NCI-H146 (cell line): ENCODE data around the gene BCR.

ENCODE experiments used
- DNase-seq: peaks from one replicate; lab custom pipeline; 2025; lab: John Stamatoyannopoulos, UW

BCR gene

GRCh38 chr22:23151827-23152226 lies 28.5 kb upstream of the BCR start:
- no peak for DNase-seq

GRCh38 chr22:23152238-23153114 lies 27.8 kb upstream of the BCR start:
- DNase-seq: no peak

- DNase-seq: no peak
Measured at GRCh38 chr22:23153994-23154393, 26.3 kb upstream of the BCR start.

DNA sequence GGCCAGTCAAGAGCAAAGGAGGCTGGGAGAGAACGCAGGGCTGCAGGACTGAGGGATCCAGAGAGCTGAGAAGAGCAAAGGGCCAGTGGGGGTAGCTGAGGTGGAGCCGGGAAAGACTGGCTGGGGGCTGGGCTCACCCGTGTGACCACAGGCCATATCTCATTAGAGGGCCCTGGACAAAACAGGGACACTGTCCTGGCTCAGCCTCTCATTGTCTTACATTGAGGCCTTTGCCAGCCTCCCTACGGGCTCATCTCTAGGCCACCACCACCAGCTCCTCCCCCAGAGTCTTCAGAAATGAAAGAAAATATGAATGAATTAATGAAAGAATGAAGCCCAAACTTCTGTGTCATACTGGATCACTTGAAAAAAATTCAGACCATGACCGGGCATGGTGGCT lies 25.8 kb upstream of the BCR start:
- no peak for DNase-seq

DNA sequence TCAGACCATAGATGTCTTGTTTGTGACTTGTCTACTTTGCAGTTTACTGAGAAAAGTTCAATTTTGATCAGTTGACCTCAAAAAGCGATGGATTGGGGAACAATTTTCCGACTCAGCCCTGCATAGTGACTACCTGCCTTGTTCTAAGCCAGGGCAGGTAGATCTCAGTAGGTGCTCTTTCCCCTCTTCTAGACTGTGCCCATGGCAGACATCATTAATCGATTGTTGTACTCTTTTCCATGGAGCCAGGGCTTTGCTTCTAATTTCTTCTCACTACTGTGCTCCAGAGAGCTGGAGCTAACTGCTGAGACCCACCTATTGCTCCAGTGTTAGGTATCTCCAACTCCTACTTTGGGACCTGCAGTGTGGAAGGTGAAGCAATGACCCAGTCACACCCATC lies 25.2 kb upstream of the BCR start:
- DNase-seq: no peak

DNA sequence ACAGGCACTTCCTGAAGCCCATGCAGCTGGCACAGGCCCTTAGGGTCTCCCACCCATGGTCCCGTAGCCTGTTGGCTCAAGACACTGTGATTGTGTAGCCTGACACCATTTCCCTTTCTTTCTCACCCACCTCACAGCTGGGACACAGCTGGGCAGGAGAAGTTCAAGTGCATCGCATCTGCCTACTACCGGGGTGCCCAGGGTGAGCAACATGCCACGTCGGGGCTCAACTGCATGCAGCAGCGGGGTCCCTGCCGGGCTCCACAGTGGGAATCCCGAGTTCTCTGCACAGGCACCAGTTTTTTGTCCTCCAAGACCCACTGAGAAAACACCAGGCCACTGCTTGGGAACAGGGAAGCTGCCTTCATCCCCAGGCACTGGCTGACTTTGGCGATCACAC lies 24.5 kb upstream of the BCR start:
- DNase-seq: no peak

- no peak for DNase-seq
Measured at GRCh38 chr22:23156286-23156685, 24.0 kb upstream of the BCR start.

- DNase-seq: no peak
Measured at GRCh38 chr22:23157560-23158515, 22.5 kb upstream of the BCR start.

DNA sequence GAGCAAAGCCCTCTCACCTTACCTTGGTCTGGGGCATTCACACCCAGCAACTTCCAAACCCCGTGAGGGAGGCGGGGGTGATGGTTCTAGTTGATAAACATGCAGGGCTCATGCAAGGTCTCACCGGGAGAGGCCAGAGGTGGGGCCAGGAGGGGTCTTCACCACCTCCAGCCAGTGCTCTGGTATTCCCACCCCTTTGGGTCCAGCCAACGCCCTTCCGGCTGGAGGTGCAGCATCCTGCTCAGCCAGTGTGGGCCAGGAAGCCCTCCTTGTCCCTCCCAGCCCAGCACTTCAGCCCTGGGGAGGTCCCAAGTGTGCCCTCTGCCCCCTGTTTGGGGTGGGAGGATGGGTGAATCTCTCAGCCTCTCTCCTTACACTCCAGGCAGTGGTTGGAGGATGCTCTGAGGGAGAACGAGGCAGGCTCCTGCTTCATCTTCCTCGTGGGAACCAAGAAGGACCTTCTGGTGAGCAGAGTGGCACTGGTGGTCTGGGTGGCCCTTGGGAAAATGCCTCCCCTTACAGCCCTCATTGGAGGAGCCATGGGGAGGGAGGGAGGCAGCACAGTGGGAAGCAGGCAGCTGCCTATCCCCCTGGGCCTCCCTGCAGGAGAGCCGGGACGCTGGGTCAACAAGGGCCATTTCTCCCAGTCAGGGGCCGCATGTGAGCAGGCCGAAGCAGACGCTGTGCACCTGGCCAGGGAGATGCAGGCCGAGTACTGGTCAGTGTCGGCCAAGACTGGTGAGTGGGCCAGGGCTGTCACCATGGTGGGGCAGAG lies 21.6 kb upstream of the BCR start:
- DNase-seq: peak; percentile 87

DNA sequence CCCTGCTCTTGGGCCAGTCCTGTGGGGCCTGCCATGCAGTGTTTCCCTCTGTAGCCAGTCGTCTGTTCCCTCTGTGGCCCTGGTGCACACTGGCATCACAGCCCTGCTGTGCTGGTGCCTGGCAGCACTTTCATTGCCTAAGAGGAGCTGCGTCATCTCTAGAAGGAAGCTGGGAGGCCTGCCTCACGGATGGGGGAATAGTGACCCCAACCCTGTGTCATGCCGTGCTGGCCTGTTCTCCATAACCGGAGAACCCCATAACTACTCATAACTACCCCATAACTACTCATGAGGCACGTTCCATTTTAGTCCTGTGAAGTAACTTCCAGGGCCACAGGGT lies 21.0 kb upstream of the BCR start:
- DNase-seq: no peak

- DNase-seq: no peak
Measured at GRCh38 chr22:23161029-23161428, 19.3 kb upstream of the BCR start.

DNA sequence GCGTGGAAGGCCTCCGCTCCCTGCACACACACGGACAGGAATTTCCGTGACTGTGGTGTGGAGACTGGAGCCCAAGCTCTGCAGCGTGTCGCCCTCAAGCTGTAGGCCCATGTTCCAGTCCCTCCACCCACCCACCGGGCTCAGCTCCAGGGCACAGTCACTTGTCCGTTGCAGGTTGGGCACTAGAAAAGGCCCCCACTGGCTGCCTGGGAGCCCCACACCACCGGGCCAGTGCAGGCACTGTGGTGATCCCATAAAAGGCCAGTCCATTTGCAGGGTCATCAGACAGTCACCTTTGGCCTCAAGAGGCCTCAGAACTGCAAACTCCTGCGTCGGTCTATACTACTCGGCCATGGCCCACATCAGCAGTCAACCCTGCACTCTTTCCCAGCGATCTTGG lies 18.7 kb upstream of the BCR start:
- no peak for DNase-seq

- no peak for DNase-seq
Measured at GRCh38 chr22:23163665-23164064, 16.6 kb upstream of the BCR start.

DNA sequence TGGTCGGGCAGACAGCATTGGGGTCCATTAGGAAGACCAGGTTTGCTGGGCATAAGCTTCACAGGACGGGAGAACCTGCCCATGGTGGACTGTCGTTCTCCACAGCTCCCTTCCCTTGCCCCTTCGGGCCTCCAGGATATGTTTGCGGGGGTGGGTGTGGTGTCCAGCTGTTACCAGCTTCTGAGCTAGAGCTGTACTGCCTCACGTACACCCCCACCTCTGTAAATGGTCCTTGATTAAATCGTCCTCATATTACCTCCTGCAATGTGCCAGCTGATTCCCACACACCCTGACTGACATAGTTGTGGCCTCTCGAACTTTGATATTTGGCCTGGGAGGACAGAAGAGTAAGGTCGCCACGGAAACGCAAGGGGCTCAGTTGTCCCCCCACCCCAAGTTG lies 16.2 kb upstream of the BCR start:
- DNase-seq: no peak

- DNase-seq: no peak
Measured at GRCh38 chr22:23166042-23166831, 14.1 kb upstream of the BCR start.

DNA sequence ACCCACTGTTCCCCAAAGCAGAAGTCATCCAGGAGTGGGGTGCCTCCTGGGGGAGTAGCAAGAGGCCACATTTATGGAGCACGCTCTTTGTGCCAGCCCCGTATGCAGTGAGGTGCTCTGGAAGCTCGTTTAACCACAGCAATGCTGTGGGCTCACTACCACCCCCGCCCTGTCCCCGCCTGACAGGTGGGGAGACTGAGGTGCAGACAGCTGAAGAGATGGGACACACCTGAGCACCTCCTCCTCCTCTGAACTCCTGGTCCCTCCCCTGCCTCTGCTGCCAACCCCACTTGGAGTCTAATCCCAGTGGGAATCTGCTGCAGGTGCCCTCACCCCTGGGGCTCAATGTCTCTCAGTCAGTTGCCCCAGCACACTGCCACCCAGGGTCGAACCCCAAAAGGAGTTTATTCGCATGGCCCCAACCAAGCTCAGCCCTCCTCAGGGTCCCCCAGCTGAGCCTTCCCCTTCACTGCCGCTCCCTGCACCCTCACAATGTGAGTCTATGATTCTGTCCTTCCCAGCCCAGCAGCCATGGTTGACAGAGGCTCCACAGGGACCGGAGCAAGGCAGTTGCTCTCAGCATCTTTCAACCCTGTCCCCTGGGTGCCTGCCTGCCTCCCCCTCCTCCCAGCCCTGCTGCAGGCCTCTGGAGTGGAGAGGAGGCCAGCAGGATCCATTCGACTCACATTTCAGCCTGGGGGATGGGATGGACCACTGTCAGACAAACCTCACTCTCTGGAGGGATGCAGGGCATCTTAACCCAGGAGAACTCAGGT lies 13.3 kb upstream of the BCR start:
- no peak for DNase-seq

DNA sequence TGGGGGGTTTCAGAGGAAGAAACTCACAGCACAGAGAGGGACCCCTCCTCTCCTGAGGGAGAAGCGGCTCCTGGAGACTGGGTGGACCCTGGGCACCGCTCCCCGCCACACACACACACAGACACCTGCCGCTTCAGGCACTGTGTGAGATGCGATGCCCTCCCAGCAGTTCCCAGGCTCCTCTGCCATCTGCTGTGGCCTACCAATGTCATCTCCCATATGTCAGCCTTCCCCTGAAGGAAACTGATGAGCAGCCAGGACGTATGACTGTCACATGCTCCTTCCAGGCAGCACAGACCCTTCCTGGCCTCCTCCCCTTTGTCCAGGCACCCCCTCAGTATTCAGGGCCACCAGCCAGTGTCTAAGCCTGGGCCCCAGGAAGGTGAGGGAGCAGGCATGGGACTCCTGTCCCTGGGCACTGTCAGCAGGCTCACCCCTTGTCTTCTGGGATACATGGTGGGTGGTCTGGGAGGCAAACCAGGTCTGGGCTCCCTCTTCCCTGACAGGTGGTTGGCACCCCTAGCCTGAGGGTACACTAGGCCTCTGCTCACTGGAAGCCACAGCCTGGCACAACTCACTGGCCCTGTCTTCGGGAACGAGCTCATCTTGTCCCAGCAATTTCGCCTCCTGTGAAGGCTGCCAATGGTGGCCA lies 11.8 kb upstream of the BCR start:
- DNase-seq: no peak

- no peak for DNase-seq
Measured at GRCh38 chr22:23169043-23169406, 11.3 kb upstream of the BCR start.

GRCh38 chr22:23175817-23176644 lies 4.3 kb upstream of the BCR start:
- no peak for DNase-seq
